ENCODE results near the gene FLT1.

Gene FLT1

DNA sequence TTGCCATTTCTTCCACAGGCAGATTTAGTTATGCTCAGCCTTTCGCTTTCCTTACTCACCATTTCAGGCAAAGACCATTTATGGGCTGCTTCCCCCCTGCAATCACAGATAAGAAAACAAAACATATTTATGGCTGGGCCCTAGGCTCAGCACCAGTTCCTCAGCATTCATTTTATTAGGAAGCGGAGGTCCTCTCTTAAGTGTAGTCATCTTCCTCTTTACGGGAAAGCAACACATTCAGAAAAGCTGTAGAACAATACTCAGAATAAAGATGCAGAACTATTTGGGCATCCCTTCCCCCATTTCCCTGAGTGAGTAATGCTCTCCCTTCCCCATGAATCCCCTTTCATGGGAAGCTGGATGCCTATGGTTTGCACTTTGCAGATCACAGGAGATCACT is 27.9 kb downstream of the FLT1 start:
- peaks cover 0 to 19% of the 10 kb centered on the region in 2 experiments; a peak in 1 of 3 replicates for H3K36me3 ChIP-seq (ENCODE audit: control insufficient read depth in 2 of 2, insufficient read depth in 1 of 2, low read length in 2 of 2)
- H3K9me3 ChIP-seq (ENCODE audit: control insufficient read depth, insufficient read depth, low read depth, low read length): no peaks in the 10 kb centered on the region
- H3K27ac ChIP-seq (ENCODE audit: extremely low read depth, low read depth, low read length): peak overlapping the region; percentile 60; the same call in 1 of the 2 replicates
- peaks cover 10% of the 10 kb centered on the region for H3K4me1 ChIP-seq (ENCODE audit: control insufficient read depth, insufficient read depth, low read length)
- CTCF ChIA-PET: interaction anchor here (0.6 kb wide), 1 partner anchor 228 kb away, joined by 3 read pairs; no protein-coding TSS in a partner anchor
- TF ChIP-seq SALL2 (tag by site-specific recombination; IDR thresholded peaks at IDR 0.05; ENCODE audit: borderline replicate concordance): no peak
- no peak for TF ChIP-seq ZBTB10 (tag by site-specific recombination; IDR thresholded peaks at IDR 0.05)
- peak; percentile 70 for TF ChIP-seq FEZF1 (tag by site-specific recombination; IDR thresholded peaks at IDR 0.05)
- TF ChIP-seq SP3 (tag by site-specific recombination; IDR thresholded peaks at IDR 0.05): no peak
- TF ChIP-seq TRIM28 (IDR thresholded peaks at IDR 0.05; ENCODE audit: borderline replicate concordance, low read length): peak; percentile 64; the same call in 1 of the 2 replicates
- no peak for TF ChIP-seq ZNF449 (tag by site-specific recombination; IDR thresholded peaks at IDR 0.05)
- TF ChIP-seq ZNF184 (tag by site-specific recombination; IDR thresholded peaks at IDR 0.05): no peak
- TF ChIP-seq ZNF221 (tag by site-specific recombination; IDR thresholded peaks at IDR 0.05; ENCODE audit: borderline replicate concordance): no peak
- no peak for TF ChIP-seq KLF1 (tag by site-specific recombination; IDR thresholded peaks at IDR 0.05)
- TF ChIP-seq ZBTB44 (tag by site-specific recombination; IDR thresholded peaks at IDR 0.05): no peak
- 0 out of 2 replicates have a peak, but pooled peaks have one; percentile 16 for TF ChIP-seq IKZF3 (tag by site-specific recombination; IDR thresholded peaks at IDR 0.05)
- TF ChIP-seq ZNF473 (tag by site-specific recombination; IDR thresholded peaks at IDR 0.05): no peak
- no peak for TF ChIP-seq ZNF626 (tag by site-specific recombination; IDR thresholded peaks at IDR 0.05)
- peak; percentile 64; the same call in 1 of the 2 replicates for TF ChIP-seq ZBTB20 (tag by site-specific recombination; IDR thresholded peaks at IDR 0.05)
- TF ChIP-seq ZNF670 (tag by site-specific recombination; IDR thresholded peaks at IDR 0.05; ENCODE audit: low read depth): no peak
- no peak for TF ChIP-seq ZSCAN16 (tag by site-specific recombination; IDR thresholded peaks at IDR 0.05)
- TF ChIP-seq, protein P1, sequence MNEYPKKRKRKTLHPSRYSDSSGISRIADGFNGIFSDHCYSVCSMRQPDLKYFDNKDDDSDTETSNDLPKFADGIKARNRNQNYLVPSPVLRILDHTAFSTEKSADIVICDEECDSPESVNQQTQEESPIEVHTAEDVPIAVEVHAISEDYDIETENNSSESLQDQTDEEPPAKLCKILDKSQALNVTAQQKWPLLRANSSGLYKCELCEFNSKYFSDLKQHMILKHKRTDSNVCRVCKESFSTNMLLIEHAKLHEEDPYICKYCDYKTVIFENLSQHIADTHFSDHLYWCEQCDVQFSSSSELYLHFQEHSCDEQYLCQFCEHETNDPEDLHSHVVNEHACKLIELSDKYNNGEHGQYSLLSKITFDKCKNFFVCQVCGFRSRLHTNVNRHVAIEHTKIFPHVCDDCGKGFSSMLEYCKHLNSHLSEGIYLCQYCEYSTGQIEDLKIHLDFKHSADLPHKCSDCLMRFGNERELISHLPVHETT (tag by site-specific recombination; IDR thresholded peaks at IDR 0.05): no peak
- TF ChIP-seq MZF1 (tag by site-specific recombination; IDR thresholded peaks at IDR 0.05; ENCODE audit: borderline replicate concordance): peak; percentile 98
- TF ChIP-seq GLIS1 (tag by site-specific recombination; IDR thresholded peaks at IDR 0.05): peak; percentile 38; the same call in 1 of the 2 replicates
- TF ChIP-seq ZBTB8A (tag by site-specific recombination; IDR thresholded peaks at IDR 0.05): 0 out of 2 replicates have a peak, but pooled peaks have one; percentile 15
- TF ChIP-seq GLIS2 (tag by site-specific recombination; IDR thresholded peaks at IDR 0.05): no peak
- TF ChIP-seq ZNF624 (tag by site-specific recombination; IDR thresholded peaks at IDR 0.05): no peak
- TF ChIP-seq, protein P2, sequence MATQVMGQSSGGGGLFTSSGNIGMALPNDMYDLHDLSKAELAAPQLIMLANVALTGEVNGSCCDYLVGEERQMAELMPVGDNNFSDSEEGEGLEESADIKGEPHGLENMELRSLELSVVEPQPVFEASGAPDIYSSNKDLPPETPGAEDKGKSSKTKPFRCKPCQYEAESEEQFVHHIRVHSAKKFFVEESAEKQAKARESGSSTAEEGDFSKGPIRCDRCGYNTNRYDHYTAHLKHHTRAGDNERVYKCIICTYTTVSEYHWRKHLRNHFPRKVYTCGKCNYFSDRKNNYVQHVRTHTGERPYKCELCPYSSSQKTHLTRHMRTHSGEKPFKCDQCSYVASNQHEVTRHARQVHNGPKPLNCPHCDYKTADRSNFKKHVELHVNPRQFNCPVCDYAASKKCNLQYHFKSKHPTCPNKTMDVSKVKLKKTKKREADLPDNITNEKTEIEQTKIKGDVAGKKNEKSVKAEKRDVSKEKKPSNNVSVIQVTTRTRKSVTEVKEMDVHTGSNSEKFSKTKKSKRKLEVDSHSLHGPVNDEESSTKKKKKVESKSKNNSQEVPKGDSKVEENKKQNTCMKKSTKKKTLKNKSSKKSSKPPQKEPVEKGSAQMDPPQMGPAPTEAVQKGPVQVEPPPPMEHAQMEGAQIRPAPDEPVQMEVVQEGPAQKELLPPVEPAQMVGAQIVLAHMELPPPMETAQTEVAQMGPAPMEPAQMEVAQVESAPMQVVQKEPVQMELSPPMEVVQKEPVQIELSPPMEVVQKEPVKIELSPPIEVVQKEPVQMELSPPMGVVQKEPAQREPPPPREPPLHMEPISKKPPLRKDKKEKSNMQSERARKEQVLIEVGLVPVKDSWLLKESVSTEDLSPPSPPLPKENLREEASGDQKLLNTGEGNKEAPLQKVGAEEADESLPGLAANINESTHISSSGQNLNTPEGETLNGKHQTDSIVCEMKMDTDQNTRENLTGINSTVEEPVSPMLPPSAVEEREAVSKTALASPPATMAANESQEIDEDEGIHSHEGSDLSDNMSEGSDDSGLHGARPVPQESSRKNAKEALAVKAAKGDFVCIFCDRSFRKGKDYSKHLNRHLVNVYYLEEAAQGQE (tag by site-specific recombination; IDR thresholded peaks at IDR 0.05): no peak
- TF ChIP-seq ZNF416 (tag by site-specific recombination; IDR thresholded peaks at IDR 0.05): no peak
- POLR2A ChIA-PET: no interaction called here
- no peak overlapping the region for H3K4me3 ChIP-seq (ENCODE audit: low read depth, low read length)
